Cardiac fibroblast (primary cell): ENCODE measurements around the gene C2orf92.

Source experiments
- DNase-seq, 2 donors: peaks; one replicate each; pipeline versions ENCODE4 v3.0.0 to v3.0.0-alpha.2; 2010; ENCODE audit warnings: low read depth in 2 of 2
- H3K4me3 ChIP-seq, 2 donors: replicated peaks in 1 of 2; 1 replicate in 1 of 2; 2 replicates in 1 of 2; pipeline ENCODE4 v1.5.1; 2011; ENCODE audit warnings: low read depth in 2 of 2, low read length in 2 of 2, mild to moderate bottlenecking in 2 of 2, moderate library complexity in 1 of 2
- CTCF ChIP-seq: IDR thresholded peaks from one replicate; pipeline ENCODE4 v1.5.1; 2011; ENCODE audit warnings: low read depth, mild to moderate bottlenecking, low read length, inconsistent platforms

The C2orf92 gene

GRCh38 chr2:97719362-97720155 is 50.0 kb downstream of the C2orf92 start:
- DNase-seq = no peak
- H3K4me3 ChIP-seq = no peak overlapping the region
- TF ChIP-seq CTCF = no peak

GRCh38 chr2:97720746-97721145 is 51.2 kb downstream of the C2orf92 start:
- no peak for DNase-seq
- TF ChIP-seq CTCF = no peak

GRCh38 chr2:97722227-97722626 is 52.7 kb downstream of the C2orf92 start:
- peak in 1 of 2 donors; percentile 41 for DNase-seq
- H3K4me3 ChIP-seq = no peak overlapping the region
- no peak for TF ChIP-seq CTCF

More at GRCh38 chr2:97720746-97721145, 51.2 kb downstream of the C2orf92 start:
- H3K4me3 ChIP-seq = no peak overlapping the region

GRCh38 chr2:97723156-97724072 is 53.9 kb downstream of the C2orf92 start:
- no peak overlapping the region for H3K4me3 ChIP-seq
- no peak for TF ChIP-seq CTCF
- DNase-seq = no peak

- no peak overlapping the region for H3K4me3 ChIP-seq
- no peak for TF ChIP-seq CTCF
- DNase-seq = no peak
These were observed 54.5 kb downstream of the C2orf92 start for GRCh38 chr2:97724073-97724410.

- H3K4me3 ChIP-seq = no peak overlapping the region
- no peak for TF ChIP-seq CTCF
- DNase-seq = no peak
These were observed 55.0 kb downstream of the C2orf92 start for GRCh38 chr2:97724501-97724900.
